ENCODE measurements around the gene HMOX1. TPM values are rescaled to one million over a fixed set of nuclear protein-coding genes. Genes with fewer than 3 reads are reported as not detected.

The HMOX1 gene
- total RNA-seq, 4 donors from 2014 or later: 11.4 to 131 (median 22.2) TPM

DNA sequence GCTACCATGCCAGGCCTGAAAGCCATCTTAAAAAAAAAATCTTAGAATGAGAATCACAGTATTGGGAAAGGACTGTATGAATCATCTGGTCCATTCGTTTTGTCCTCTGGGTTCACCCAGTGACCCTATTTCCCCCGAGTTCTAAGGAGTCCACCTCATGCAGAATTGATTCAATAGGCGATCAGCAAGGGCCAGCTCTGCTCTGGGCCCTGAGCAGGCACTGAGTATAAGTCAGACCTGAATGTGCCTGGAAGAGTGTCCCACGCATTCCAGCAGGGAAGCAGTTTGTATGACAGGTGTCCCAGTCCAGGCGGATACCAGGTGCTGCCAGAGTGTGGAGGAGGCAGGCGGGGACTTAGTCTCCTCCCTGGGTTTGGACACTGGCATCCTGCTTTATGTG lies 883 bp upstream of the HMOX1 start:
- Histone ChIP-seq H3K9me3 (no peaks in the 10 kb centered on the region), H3K27ac (peak overlapping the region; percentile 88 to 94 (median 92)), H3K4me3 (no peak overlapping the region), H3K36me3 (peaks cover 0 to 20% of the 10 kb centered on the region in 2 donors), H3K27me3 (no peaks in the 10 kb centered on the region), H3K4me1 (peaks cover 52 to 53% of the 10 kb centered on the region in 2 donors)
- DNase-seq: peak; percentile 28 to 48
- TF ChIP-seq CTCF (IDR thresholded peaks at IDR 0.05 in 4 of 5, conservative IDR thresholded peaks at IDR 0.05 in 1 of 5): no peak
- TF ChIP-seq POLR2A (IDR thresholded peaks at IDR 0.05): no peak
- in situ Hi-C loops (cut with MboI; ENCODE audit: low sequenced_read_pairs in 4 of 4): no loop called here
- peak; percentile 14 to 23 for ATAC-seq
- intact Hi-C loops (cut with DNase I; ENCODE audit: low total_unique reads): no loop called here

GRCh38 chr22:35381424-35382009 lies 621 bp downstream of the HMOX1 start:
- in situ Hi-C loops (cut with MboI; ENCODE audit: low sequenced_read_pairs in 4 of 4): no loop called here
- H3K27me3 ChIP-seq: no peaks in the 10 kb centered on the region
- H3K9me3 ChIP-seq: no peaks in the 10 kb centered on the region
- peaks cover 40 to 44% of the 10 kb centered on the region in 2 donors for H3K4me1 ChIP-seq
- peak overlapping the region; percentile 88 to 94 (median 92) for H3K27ac ChIP-seq
- ATAC-seq (peak; percentile 0 to 9), DNase-seq (peak in 1 of 2 donors; percentile 33)
- H3K4me3 ChIP-seq: peak overlapping the region; percentile 63 to 89 (median 75)
- peaks cover 0 to 34% of the 10 kb centered on the region in 2 donors for H3K36me3 ChIP-seq
- TF ChIP-seq POLR2A (IDR thresholded peaks at IDR 0.05) (no peak), CTCF (IDR thresholded peaks at IDR 0.05 in 4 of 5, conservative IDR thresholded peaks at IDR 0.05 in 1 of 5) (no peak)
- intact Hi-C loops (cut with DNase I; ENCODE audit: low total_unique reads): loop anchor here (1.0 kb wide), 1 partner anchor 31 kb away; no protein-coding TSS in a partner anchor

DNA sequence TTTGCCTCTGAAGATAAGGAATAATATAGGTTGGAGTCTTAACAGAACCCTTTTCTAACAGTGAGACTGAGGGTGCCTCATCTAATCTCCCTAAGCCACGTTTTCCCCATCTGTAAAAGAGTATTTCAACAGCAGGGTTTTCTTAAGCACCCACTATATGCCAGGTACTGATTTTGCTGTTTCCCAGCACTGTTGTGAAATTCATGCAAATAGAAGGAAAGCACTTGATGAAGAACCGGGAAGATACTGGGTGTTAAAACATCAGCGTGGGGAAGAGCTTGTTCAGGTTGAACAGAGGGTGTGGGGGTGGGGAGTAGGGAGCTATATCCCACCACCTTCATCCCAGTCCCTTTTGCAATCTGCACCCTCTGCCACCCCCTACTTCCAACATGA lies 2.8 kb downstream of the HMOX1 start:
- DNase-seq: no peak
- intact Hi-C loops (cut with DNase I; ENCODE audit: low total_unique reads) (no loop called here), in situ Hi-C loops (cut with MboI; ENCODE audit: low sequenced_read_pairs in 4 of 4) (no loop called here)
- Histone ChIP-seq H3K36me3 (peaks cover 0 to 56% of the 10 kb centered on the region in 2 donors), H3K4me3 (no peak overlapping the region), H3K27ac (peak overlapping the region in 3 of 4 donors; percentile 19 to 91 (median 46)), H3K27me3 (no peaks in the 10 kb centered on the region), H3K9me3 (no peaks in the 10 kb centered on the region), H3K4me1 (peaks cover 33 to 37% of the 10 kb centered on the region in 2 donors)
- TF ChIP-seq CTCF (IDR thresholded peaks at IDR 0.05 in 4 of 5, conservative IDR thresholded peaks at IDR 0.05 in 1 of 5) (no peak), POLR2A (IDR thresholded peaks at IDR 0.05) (no peak)
- ATAC-seq: no peak

DNA sequence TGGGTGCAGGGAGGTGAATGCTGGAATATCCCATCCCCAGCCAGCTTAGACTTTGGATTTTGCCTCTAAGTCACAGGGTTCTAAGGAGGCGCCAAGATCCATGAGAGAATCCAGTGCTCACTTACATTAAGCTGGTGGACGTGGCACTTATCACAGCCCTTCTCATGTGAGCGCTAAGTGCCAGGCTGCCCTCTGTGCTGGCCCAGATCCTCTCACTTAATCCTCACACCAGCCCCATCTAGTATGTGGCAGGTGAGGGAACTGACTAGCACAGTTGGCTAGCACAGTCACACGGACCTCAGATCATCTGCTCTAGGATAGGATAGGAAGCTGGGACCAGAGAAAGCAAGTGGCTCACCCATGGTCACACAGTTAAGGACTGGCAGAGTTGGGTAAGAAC lies 3.6 kb downstream of the HMOX1 start:
- Histone ChIP-seq H3K27me3 (no peaks in the 10 kb centered on the region), H3K4me3 (no peak overlapping the region), H3K27ac (peak overlapping the region in 3 of 4 donors; percentile 31 to 49 (median 36)), H3K9me3 (no peaks in the 10 kb centered on the region), H3K4me1 (peaks cover 33 to 37% of the 10 kb centered on the region in 2 donors), H3K36me3 (peaks cover 0 to 60% of the 10 kb centered on the region in 2 donors)
- in situ Hi-C loops (cut with MboI; ENCODE audit: low sequenced_read_pairs in 4 of 4): no loop called here
- intact Hi-C loops (cut with DNase I; ENCODE audit: low total_unique reads): no loop called here
- TF ChIP-seq CTCF (IDR thresholded peaks at IDR 0.05 in 4 of 5, conservative IDR thresholded peaks at IDR 0.05 in 1 of 5): no peak
- TF ChIP-seq POLR2A (IDR thresholded peaks at IDR 0.05): no peak
- DNase-seq (no peak), ATAC-seq (no peak)
